Neural cell (in vitro differentiated cells): ENCODE data around the gene SLC22A16.

Source experiments
- EP300 ChIP-seq: fragments of 450-650 bp; conservative IDR thresholded peaks from 2 replicates; pipeline ENCODE4 v1.6.1; 2014; ENCODE audit warnings: antibody characterized with exemption, mild to moderate bottlenecking, moderate library complexity; ENCODE audit not compliant: poor library complexity, severe bottlenecking
- EZH2 ChIP-seq: fragments of 200-600, 300-800 bp; shearing (Covaris generic), sonication (generic); IDR thresholded peaks from 2 replicates; pipeline ENCODE4 v1.6.1; 2014; ENCODE audit warnings: antibody characterized with exemption, low read length, borderline replicate concordance, mild to moderate bottlenecking; ENCODE audit not compliant: insufficient read depth, poor library complexity, severe bottlenecking
- POLR2AphosphoS5 ChIP-seq: IDR thresholded peaks from 2 replicates; pipeline ENCODE4 v1.6.1; 2012
- RAD21 ChIP-seq: fragments of 450-650 bp; conservative IDR thresholded peaks from 2 replicates; pipeline ENCODE4 v1.6.1; 2014; ENCODE audit warnings: antibody characterized with exemption, mild to moderate bottlenecking, moderate library complexity
- TAF1 ChIP-seq: IDR thresholded peaks from 2 replicates; pipeline ENCODE4 v1.6.1; 2012; ENCODE audit warnings: low read depth
- TF ChIP-seq, protein P1 (sequence below): fragments of 450-650 bp; IDR thresholded peaks from 2 replicates; pipeline ENCODE4 v1.5.1; 2014; ENCODE audit warnings: antibody characterized with exemption, mild to moderate bottlenecking, moderate library complexity; ENCODE audit not compliant: poor library complexity, severe bottlenecking
- TF ChIP-seq, protein P2 (sequence below): IDR thresholded peaks from 2 replicates; pipeline ENCODE4 v1.6.1; 2012; ENCODE audit warnings: borderline replicate concordance

DNA sequence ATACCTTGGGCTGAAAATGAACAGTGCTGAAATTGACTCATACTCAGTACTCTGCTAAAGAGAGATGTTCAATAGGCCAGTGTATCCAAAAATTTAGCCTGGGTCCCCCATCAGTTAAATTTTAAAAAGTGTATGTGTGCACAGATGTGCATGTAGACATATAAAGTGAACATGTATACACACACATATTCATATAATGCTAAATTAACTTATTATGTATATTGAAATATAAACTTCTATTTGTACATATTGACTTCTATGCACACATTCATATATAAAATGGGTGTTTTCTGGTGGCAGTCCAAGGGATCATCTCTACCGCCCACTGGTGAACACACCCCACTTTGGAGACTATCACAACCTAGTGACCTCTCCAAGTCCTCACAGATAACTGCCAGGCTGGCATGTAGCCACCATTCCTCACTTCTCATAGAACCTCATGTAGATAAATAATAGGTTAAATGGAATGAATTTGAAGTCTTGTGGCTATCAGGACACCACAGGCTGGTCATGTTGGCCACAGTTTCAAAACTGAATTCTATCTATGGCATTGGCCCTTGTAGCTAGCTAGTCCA is 8.8 kb downstream of the SLC22A16 start:
- TF ChIP-seq, protein P1, sequence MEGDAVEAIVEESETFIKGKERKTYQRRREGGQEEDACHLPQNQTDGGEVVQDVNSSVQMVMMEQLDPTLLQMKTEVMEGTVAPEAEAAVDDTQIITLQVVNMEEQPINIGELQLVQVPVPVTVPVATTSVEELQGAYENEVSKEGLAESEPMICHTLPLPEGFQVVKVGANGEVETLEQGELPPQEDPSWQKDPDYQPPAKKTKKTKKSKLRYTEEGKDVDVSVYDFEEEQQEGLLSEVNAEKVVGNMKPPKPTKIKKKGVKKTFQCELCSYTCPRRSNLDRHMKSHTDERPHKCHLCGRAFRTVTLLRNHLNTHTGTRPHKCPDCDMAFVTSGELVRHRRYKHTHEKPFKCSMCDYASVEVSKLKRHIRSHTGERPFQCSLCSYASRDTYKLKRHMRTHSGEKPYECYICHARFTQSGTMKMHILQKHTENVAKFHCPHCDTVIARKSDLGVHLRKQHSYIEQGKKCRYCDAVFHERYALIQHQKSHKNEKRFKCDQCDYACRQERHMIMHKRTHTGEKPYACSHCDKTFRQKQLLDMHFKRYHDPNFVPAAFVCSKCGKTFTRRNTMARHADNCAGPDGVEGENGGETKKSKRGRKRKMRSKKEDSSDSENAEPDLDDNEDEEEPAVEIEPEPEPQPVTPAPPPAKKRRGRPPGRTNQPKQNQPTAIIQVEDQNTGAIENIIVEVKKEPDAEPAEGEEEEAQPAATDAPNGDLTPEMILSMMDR: no peak
- no peak for TF ChIP-seq TAF1
- TF ChIP-seq POLR2AphosphoS5: no peak
- TF ChIP-seq EP300: no peak
- no peak for TF ChIP-seq RAD21
- no peak for TF ChIP-seq EZH2
- TF ChIP-seq, protein P2, sequence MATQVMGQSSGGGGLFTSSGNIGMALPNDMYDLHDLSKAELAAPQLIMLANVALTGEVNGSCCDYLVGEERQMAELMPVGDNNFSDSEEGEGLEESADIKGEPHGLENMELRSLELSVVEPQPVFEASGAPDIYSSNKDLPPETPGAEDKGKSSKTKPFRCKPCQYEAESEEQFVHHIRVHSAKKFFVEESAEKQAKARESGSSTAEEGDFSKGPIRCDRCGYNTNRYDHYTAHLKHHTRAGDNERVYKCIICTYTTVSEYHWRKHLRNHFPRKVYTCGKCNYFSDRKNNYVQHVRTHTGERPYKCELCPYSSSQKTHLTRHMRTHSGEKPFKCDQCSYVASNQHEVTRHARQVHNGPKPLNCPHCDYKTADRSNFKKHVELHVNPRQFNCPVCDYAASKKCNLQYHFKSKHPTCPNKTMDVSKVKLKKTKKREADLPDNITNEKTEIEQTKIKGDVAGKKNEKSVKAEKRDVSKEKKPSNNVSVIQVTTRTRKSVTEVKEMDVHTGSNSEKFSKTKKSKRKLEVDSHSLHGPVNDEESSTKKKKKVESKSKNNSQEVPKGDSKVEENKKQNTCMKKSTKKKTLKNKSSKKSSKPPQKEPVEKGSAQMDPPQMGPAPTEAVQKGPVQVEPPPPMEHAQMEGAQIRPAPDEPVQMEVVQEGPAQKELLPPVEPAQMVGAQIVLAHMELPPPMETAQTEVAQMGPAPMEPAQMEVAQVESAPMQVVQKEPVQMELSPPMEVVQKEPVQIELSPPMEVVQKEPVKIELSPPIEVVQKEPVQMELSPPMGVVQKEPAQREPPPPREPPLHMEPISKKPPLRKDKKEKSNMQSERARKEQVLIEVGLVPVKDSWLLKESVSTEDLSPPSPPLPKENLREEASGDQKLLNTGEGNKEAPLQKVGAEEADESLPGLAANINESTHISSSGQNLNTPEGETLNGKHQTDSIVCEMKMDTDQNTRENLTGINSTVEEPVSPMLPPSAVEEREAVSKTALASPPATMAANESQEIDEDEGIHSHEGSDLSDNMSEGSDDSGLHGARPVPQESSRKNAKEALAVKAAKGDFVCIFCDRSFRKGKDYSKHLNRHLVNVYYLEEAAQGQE: no peak
